Small intestine (tissue), 7 donors: ENCODE data around the gene LMBR1. TPM values are rescaled to one million over a fixed set of nuclear protein-coding genes. Genes with fewer than 3 reads are reported as not detected.

Experiments used
- DNase-seq, 2 donors: peaks; one replicate each; pipeline versions ENCODE4 v3.0.0 to v3.0.0-alpha.2; 2013
- FAIRE-seq: peaks from 2 replicates; lab custom pipeline; 2012; peaks lifted over from hg19 to GRCh38; lab: Jason Lieb, UNC
- H3K27ac ChIP-seq, 3 donors: one replicate each; pipeline ENCODE4 v1.5.1; 2013; ENCODE audit warnings: low read length in 2 of 3, mild to moderate bottlenecking in 2 of 3, control low read depth in 1 of 3, inconsistent platforms in 1 of 3, low read depth in 1 of 3, moderate library complexity in 1 of 3
- H3K27me3 ChIP-seq, 3 donors: one replicate each; pipeline ENCODE4 v1.6.1; 2013; ENCODE audit warnings: low read length in 3 of 3, inconsistent platforms in 1 of 3; ENCODE audit not compliant: control insufficient read depth in 3 of 3, insufficient read depth in 3 of 3
- H3K36me3 ChIP-seq, 3 donors: one replicate each; pipeline ENCODE4 v1.6.1; 2013; ENCODE audit warnings: low read length in 3 of 3, inconsistent platforms in 1 of 3, low read depth in 1 of 3, mild to moderate bottlenecking in 1 of 3, moderate library complexity in 1 of 3; ENCODE audit not compliant: control insufficient read depth in 3 of 3, insufficient read depth in 2 of 3
- H3K4me1 ChIP-seq, 3 donors: one replicate each; pipeline ENCODE4 v1.6.1; 2013; ENCODE audit warnings: low read length in 2 of 3, inconsistent platforms in 1 of 3, low read depth in 1 of 3, mild to moderate bottlenecking in 1 of 3, moderate library complexity in 1 of 3; ENCODE audit not compliant: control insufficient read depth in 3 of 3, insufficient read depth in 2 of 3
- H3K4me3 ChIP-seq, 3 donors: one replicate each; pipeline ENCODE4 v1.5.1; 2013; ENCODE audit warnings: low read length in 3 of 3, control low read depth in 1 of 3, inconsistent platforms in 1 of 3, low read depth in 1 of 3, mild to moderate bottlenecking in 1 of 3, moderate library complexity in 1 of 3
- H3K9me3 ChIP-seq, 2 donors: one replicate each; pipeline ENCODE4 v1.6.1; 2013; ENCODE audit warnings: low read depth in 1 of 2, low read length in 1 of 2; ENCODE audit not compliant: control insufficient read depth in 2 of 2, insufficient read depth in 1 of 2
- WGBS, 3 donors: extraction: QIAGEN DNeasy Blood & Tissue Kit; methylation state at CpG; one replicate each; pipeline ENCODE4 v1.1.7; 2013; 5-methylcytosine and 5-hydroxymethylcytosine counted together
- polyA plus RNA-seq, 4 donors: library from polyadenylated mRNA; stranded (reverse) in 3 of 4; unstranded in 1 of 4; fragments of 200-250 nt in 3 of 4; fragments of 120-200 nt in 1 of 4; gene quantifications; one replicate each; pipeline versions ENCODE4 v1.2.1 to v1.2.3, GENCODE V29; 2013
- donor health status: healthy with polysubstance abuse.
- donor health status: control.
- donor health status: control.
- donor health status: Bipolar disorder and iron deficiency.
- donor health status: healthy.

Gene LMBR1
- polyA plus RNA-seq, 4 donors, result 4.3 to 34.5 (median 11.9) TPM

DNA sequence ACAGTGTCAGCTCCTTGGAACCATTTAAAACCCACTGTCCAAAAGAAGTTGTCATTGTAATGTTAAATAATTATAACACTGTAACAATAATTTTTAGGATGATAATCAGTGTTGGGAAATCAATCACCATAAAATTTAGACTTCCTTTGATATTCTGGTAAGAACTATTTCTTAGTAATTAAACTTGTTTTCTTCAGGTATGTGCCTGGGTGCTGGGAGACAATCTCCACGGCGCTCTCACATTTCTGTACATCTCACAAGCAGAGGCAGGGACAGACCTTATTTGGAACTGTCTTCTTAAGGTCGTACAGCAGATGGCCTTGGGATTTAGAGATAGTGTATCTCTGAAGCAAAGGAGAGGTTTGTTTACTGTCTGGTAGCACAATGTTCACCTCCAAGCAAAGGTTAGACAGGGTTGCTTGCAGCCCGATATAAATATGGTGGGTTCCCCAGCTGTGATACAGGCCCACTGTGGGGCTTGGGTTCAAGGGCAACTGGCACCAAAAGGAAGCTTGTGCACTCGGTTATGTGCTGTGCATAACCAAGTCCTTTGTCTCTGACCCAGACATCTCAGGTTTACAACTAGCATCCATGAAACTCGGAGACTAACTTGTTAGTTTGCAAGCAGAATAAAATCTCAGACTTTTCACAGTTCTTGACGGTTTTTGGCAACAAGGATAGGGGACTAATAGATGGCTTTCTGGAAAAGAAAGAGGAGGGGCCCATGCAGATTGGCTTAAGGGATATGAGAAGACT lies 126.9 kb downstream of the LMBR1 start:
- FAIRE-seq, result no peak
- peaks cover 0 to 6% (median 0%) of the 10 kb centered on the region in 3 donors for H3K36me3 ChIP-seq
- DNase-seq, result no peak

GRCh38 chr7:156764766-156765165 lies 128.2 kb downstream of the LMBR1 start:
- DNase-seq, result no peak
- H3K27ac ChIP-seq, result no peak overlapping the region
- H3K9me3 ChIP-seq, result peaks cover 0 to 2% of the 10 kb centered on the region in 2 donors
- H3K4me1 ChIP-seq, result no peaks in the 10 kb centered on the region
- H3K36me3 ChIP-seq, result peaks cover 0 to 6% (median 3%) of the 10 kb centered on the region in 3 donors
- H3K27me3 ChIP-seq, result no peaks in the 10 kb centered on the region
- WGBS, 3 donors, result 92 to 95% (median 93%) methylated on average over 3 of the region's 3 CpGs
- H3K4me3 ChIP-seq, result no peak overlapping the region
- FAIRE-seq, result no peak

More for the DNA sequence above, 126.9 kb downstream of the LMBR1 start:
- no peaks in the 10 kb centered on the region for H3K27me3 ChIP-seq
- H3K9me3 ChIP-seq, result no peaks in the 10 kb centered on the region
- no peaks in the 10 kb centered on the region for H3K4me1 ChIP-seq
- H3K4me3 ChIP-seq, result no peak overlapping the region
- WGBS, 3 donors, result 75 to 78% (median 77%) methylated on average over 7 of the region's 7 CpGs
- H3K27ac ChIP-seq, result no peak overlapping the region

DNA sequence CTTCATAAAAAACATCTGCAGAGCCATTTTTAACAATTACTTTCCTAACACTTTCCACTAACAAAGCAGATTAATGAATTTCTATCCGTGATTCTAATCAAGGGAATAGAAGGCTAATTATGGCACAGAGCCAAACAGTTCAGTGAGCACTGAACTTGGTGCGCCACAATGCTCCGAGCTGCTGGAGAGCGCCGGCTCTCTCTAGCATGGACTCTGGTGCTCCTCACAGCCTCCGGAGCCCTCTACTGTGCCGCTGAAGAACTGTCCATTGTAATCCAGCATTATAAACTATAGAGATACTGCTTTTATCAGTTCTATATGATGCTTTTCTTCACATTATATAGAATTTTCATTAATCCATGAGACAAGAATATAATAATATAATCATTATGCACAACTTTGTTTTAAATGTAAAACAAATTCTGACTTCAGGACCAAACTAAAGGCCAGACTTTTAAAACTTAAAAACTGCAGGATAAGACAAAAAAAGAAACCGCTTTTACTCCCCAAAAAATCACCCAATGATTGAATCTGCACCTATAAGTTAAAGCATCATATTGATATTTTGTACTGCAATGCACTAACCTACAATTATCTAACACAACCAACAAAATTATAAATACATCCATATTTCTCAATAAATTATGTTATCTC lies 128.8 kb downstream of the LMBR1 start:
- DNase-seq (peak; percentile 82 to 92), FAIRE-seq (no peak)
- peaks cover 0 to 6% (median 3%) of the 10 kb centered on the region in 3 donors for H3K36me3 ChIP-seq
- H3K4me1 ChIP-seq, result no peaks in the 10 kb centered on the region
- peaks cover 0 to 5% of the 10 kb centered on the region in 2 donors for H3K9me3 ChIP-seq
- no peak overlapping the region for H3K27ac ChIP-seq
- H3K4me3 ChIP-seq, result no peak overlapping the region
- WGBS, 3 donors, result 23 to 40% (median 33%) methylated on average over 8 of the region's 8 CpGs
- H3K27me3 ChIP-seq, result no peaks in the 10 kb centered on the region

GRCh38 chr7:156759579-156760202 lies 133.3 kb downstream of the LMBR1 start:
- H3K36me3 ChIP-seq, result peaks cover 0 to 3% (median 0%) of the 10 kb centered on the region in 3 donors
- peaks cover 0 to 5% of the 10 kb centered on the region in 2 donors for H3K9me3 ChIP-seq
- no peak overlapping the region for H3K27ac ChIP-seq
- DNase-seq, result no peak
- WGBS, 3 donors, result 82 to 96% (median 92%) methylated on average over 7 of the region's 7 CpGs
- FAIRE-seq, result no peak
- no peaks in the 10 kb centered on the region for H3K27me3 ChIP-seq
- no peak overlapping the region for H3K4me3 ChIP-seq
- no peaks in the 10 kb centered on the region for H3K4me1 ChIP-seq

GRCh38 chr7:156759143-156759542 lies 133.8 kb downstream of the LMBR1 start:
- 50 to 71% (median 66%) methylated on average over 2 of the region's 2 CpGs for WGBS, 3 donors
- Histone ChIP-seq H3K4me1 (no peaks in the 10 kb centered on the region), H3K27me3 (no peaks in the 10 kb centered on the region), H3K4me3 (no peak overlapping the region), H3K27ac (no peak overlapping the region), H3K36me3 (peaks cover 0 to 3% (median 0%) of the 10 kb centered on the region in 3 donors), H3K9me3 (peaks cover 0 to 5% of the 10 kb centered on the region in 2 donors)
- no peak for FAIRE-seq
- peak; percentile 20 to 42 for DNase-seq

DNA sequence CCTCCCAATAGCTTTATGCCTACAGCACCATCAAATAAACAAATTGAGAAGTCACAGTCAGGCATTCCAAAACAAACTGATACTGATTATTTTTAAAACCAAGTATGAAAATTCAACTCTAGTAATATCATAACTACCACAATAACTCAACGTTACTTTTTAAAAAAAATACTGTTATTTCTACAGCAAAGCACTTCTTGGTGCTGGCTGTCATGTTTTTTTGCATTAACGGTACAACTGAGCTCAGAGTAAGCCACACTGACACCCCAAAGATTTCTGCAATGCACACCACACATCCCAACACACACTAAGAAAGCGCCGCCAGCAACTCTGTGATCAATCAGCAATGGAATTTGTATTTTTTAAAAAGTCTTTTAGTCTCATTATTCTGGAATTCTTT lies 138.8 kb downstream of the LMBR1 start:
- no peaks in the 10 kb centered on the region for H3K4me1 ChIP-seq
- WGBS, 3 donors, result 85 to 93% (median 85%) methylated on average over 4 of the region's 4 CpGs
- no peak overlapping the region for H3K27ac ChIP-seq
- no peaks in the 10 kb centered on the region for H3K27me3 ChIP-seq
- no peak overlapping the region for H3K4me3 ChIP-seq
- DNase-seq (no peak), FAIRE-seq (no peak)
- H3K36me3 ChIP-seq, result peaks cover 0 to 5% (median 0%) of the 10 kb centered on the region in 3 donors
- H3K9me3 ChIP-seq, result no peaks in the 10 kb centered on the region

DNA sequence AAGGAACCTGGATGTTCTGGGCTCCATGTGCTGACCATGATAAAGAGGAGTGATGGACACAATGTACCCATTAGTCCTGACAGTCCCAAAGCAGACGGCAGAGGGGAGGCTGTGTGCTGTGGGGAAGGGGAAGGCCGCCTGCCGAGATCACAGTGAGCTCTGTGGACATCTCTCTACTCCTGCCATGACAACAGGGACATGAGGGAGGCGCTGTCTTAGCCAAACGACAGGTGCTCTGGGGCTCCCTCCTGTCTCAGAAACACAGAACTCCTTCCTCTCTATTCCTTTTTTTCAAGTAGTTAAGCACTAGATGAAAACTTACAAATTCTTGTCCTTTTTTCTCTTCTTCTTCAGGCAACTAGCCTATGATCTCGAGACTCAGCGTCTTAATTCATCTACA lies 139.4 kb downstream of the LMBR1 start:
- no peak for FAIRE-seq
- Histone ChIP-seq H3K27me3 (no peaks in the 10 kb centered on the region), H3K4me1 (no peaks in the 10 kb centered on the region), H3K9me3 (no peaks in the 10 kb centered on the region), H3K27ac (no peak overlapping the region), H3K4me3 (no peak overlapping the region), H3K36me3 (peaks cover 0 to 5% (median 0%) of the 10 kb centered on the region in 3 donors)
- no peak for DNase-seq
- WGBS, 3 donors, result 90 to 94% (median 93%) methylated on average over 7 of the region's 7 CpGs

DNA sequence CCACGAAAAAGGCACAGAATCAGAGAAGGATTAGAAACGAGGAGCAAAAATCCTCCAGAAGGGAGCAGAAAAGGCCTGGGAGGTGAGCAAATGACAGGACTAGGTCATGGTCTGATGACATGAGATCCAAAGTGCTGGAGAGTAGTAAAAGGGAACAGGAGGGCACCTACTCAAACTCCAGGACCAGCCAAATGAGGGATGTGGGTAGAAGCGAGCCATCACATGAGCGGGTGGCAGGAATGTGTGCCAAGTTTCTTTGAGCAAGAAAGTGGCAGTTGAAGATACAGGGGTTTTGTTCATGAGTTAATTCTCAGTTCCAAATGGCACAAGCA lies 139.8 kb downstream of the LMBR1 start:
- Histone ChIP-seq H3K27me3 (no peaks in the 10 kb centered on the region), H3K4me3 (no peak overlapping the region), H3K4me1 (no peaks in the 10 kb centered on the region), H3K27ac (no peak overlapping the region), H3K9me3 (no peaks in the 10 kb centered on the region), H3K36me3 (peaks cover 0 to 5% (median 0%) of the 10 kb centered on the region in 3 donors)
- 87 to 100% (median 96%) methylated on average over 4 of the region's 4 CpGs for WGBS, 3 donors
- DNase-seq (no peak), FAIRE-seq (no peak)
